ENCODE measurements around the gene GAS1.

Gene GAS1

DNA sequence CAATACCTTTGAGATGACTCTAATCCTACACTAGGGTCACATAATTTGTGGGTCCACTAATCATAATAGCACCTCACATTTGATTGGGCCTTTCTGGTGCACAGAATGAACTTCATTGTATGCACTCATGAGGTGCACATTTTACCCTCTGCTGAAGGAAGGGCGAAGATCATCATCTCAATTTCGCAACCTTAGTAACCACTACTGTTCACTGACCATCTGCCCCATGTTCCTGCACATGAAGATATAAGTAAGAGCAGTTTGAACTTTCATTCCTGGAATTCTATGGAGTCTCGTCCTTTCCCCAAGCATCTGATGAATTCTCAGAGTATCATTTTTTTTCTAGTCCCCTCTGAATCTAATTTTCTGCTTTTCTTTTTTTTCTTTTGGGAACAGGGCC, 21.2 kb downstream of the GAS1 start:
- no peak overlapping the region for H3K4me3 ChIP-seq (ENCODE audit: insufficient read depth, low read depth, low read length)
- no peaks in the 10 kb centered on the region for H3K27me3 ChIP-seq (ENCODE audit: control insufficient read depth, insufficient read depth, low read length, poor library complexity, severe bottlenecking)
- no peak overlapping the region for H3K27ac ChIP-seq (ENCODE audit: insufficient read depth, low read depth, low read length, poor library complexity, severe bottlenecking)
- no peaks in the 10 kb centered on the region for H3K9me3 ChIP-seq (ENCODE audit: control insufficient read depth, low read length)
- H3K4me1 ChIP-seq (ENCODE audit: control insufficient read depth, insufficient read depth, low read length), result peaks cover 15% of the 10 kb centered on the region
- 90 to 93% methylated on average over 3 of the region's 3 CpGs for WGBS, 2 experiments
- no peaks in the 10 kb centered on the region for H3K36me3 ChIP-seq (ENCODE audit: control insufficient read depth, insufficient read depth, low read length)

DNA sequence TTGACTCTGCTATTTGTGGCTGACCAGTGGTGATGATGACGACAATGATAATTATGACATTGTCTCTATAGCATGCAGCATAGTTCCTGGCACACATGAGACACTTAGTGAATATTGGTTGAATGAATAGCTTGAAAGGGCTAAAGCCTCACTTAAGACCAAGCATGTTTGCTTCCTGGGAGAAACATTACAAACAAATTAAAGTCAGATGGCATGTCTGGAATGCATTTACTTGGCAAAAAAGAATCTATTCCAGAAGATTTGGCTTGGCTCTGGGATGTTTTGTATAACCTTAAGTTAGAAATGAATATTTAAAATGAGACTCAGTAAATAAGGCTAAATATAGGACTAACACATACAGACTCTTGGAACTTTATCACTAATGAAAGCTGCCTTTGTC, 21.6 kb downstream of the GAS1 start:
- H3K36me3 ChIP-seq (ENCODE audit: control insufficient read depth, insufficient read depth, low read length), result no peaks in the 10 kb centered on the region
- WGBS, 2 experiments, result 100% methylated on average over 1 of the region's 1 CpG
- peaks cover 16% of the 10 kb centered on the region for H3K4me1 ChIP-seq (ENCODE audit: control insufficient read depth, insufficient read depth, low read length)
- no peaks in the 10 kb centered on the region for H3K9me3 ChIP-seq (ENCODE audit: control insufficient read depth, low read length)
- H3K27ac ChIP-seq (ENCODE audit: insufficient read depth, low read depth, low read length, poor library complexity, severe bottlenecking), result no peak overlapping the region
- no peaks in the 10 kb centered on the region for H3K27me3 ChIP-seq (ENCODE audit: control insufficient read depth, insufficient read depth, low read length, poor library complexity, severe bottlenecking)
- no peak overlapping the region for H3K4me3 ChIP-seq (ENCODE audit: insufficient read depth, low read depth, low read length)

DNA sequence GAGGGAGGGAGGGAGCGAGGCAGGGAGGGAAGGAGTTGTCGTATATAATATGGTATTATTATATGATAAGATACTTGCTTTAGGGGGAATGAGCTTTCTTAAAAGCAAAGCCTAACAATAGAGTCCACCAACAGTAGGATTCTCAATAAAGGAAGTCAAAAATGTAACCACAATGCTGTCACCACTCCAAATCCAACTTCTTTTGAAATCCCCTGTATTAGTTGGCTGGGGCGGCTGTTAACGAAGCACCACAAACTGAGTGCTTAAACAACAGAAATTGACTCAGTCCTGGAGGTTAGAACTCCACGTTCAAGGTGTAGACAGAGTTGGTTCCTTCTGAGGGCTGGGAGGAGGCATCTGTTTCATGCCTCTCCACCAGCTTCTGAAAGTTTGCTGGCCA, 23.1 kb downstream of the GAS1 start:
- H3K9me3 ChIP-seq (ENCODE audit: control insufficient read depth, low read length), result no peaks in the 10 kb centered on the region
- no peaks in the 10 kb centered on the region for H3K36me3 ChIP-seq (ENCODE audit: control insufficient read depth, insufficient read depth, low read length)
- no peaks in the 10 kb centered on the region for H3K27me3 ChIP-seq (ENCODE audit: control insufficient read depth, insufficient read depth, low read length, poor library complexity, severe bottlenecking)
- H3K4me1 ChIP-seq (ENCODE audit: control insufficient read depth, insufficient read depth, low read length), result peaks cover 16% of the 10 kb centered on the region
- H3K27ac ChIP-seq (ENCODE audit: insufficient read depth, low read depth, low read length, poor library complexity, severe bottlenecking), result no peak overlapping the region
- H3K4me3 ChIP-seq (ENCODE audit: insufficient read depth, low read depth, low read length), result no peak overlapping the region
- 94 to 96% methylated on average over 5 of the region's 5 CpGs for WGBS, 2 experiments

DNA sequence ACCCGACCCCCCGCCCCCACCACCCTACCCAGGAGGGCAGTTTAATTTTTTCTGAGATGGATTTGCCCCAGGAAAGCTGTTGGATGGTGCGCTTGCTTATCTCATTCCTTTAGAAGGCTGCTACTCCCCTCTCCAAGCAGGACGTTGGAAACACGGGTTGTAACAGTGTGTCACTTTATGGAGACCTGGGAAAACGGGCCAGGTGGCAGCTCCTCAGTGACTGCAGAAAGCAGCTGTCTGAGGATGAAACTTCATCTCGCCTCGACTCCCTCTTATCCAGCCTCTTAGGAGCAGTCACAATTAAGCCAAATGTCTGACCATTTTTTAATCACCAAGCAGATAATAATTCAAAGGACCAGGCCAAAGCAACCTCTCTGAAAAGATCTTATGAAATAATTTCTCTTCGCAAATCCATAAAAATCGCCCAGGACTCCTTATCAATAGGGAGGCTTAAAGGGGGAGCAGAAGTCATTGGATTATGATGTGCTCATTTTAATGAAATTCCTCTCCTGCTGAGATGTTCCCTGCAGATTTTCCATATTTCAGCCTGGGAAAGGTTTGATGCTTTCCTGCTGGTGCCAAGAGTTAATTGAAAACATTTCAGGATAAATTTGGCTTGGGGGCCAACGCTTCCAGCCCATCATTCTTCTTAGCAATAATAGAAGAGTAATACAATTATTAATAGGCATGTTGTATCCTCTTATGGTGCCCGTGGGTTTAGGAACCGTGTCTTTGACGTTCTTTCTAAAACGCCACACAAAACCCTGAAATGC, 26.0 kb downstream of the GAS1 start:
- Histone ChIP-seq H3K27ac (ENCODE audit: insufficient read depth, low read depth, low read length, poor library complexity, severe bottlenecking) (no peak overlapping the region), H3K9me3 (ENCODE audit: control insufficient read depth, low read length) (no peaks in the 10 kb centered on the region)
- WGBS, 2 experiments, result 84 to 85% methylated on average over 12 to 15 of the region's 15 CpGs

GRCh38 chr9:86918556-86918955, 28.8 kb downstream of the GAS1 start:
- H3K9me3 ChIP-seq (ENCODE audit: control insufficient read depth, low read length), result no peaks in the 10 kb centered on the region
- no peaks in the 10 kb centered on the region for H3K36me3 ChIP-seq (ENCODE audit: control insufficient read depth, insufficient read depth, low read length)
- no peaks in the 10 kb centered on the region for H3K27me3 ChIP-seq (ENCODE audit: control insufficient read depth, insufficient read depth, low read length, poor library complexity, severe bottlenecking)
- WGBS, 2 experiments, result 86 to 87% methylated on average over 2 to 3 of the region's 3 CpGs
- no peak overlapping the region for H3K27ac ChIP-seq (ENCODE audit: insufficient read depth, low read depth, low read length, poor library complexity, severe bottlenecking)
- peaks cover 16% of the 10 kb centered on the region for H3K4me1 ChIP-seq (ENCODE audit: control insufficient read depth, insufficient read depth, low read length)
- no peak overlapping the region for H3K4me3 ChIP-seq (ENCODE audit: insufficient read depth, low read depth, low read length)

More for the DNA sequence above, 26.0 kb downstream of the GAS1 start:
- Histone ChIP-seq H3K36me3 (ENCODE audit: control insufficient read depth, insufficient read depth, low read length) (no peaks in the 10 kb centered on the region), H3K4me3 (ENCODE audit: insufficient read depth, low read depth, low read length) (no peak overlapping the region), H3K27me3 (ENCODE audit: control insufficient read depth, insufficient read depth, low read length, poor library complexity, severe bottlenecking) (no peaks in the 10 kb centered on the region), H3K4me1 (ENCODE audit: control insufficient read depth, insufficient read depth, low read length) (peaks cover 16% of the 10 kb centered on the region)

GRCh38 chr9:86912210-86912609, 35.1 kb downstream of the GAS1 start:
- WGBS, 2 experiments, result 90 to 95% methylated on average over 2 to 3 of the region's 3 CpGs
- Histone ChIP-seq H3K9me3 (ENCODE audit: control insufficient read depth, low read length) (no peaks in the 10 kb centered on the region), H3K4me1 (ENCODE audit: control insufficient read depth, insufficient read depth, low read length) (no peaks in the 10 kb centered on the region), H3K27ac (ENCODE audit: insufficient read depth, low read depth, low read length, poor library complexity, severe bottlenecking) (no peak overlapping the region), H3K4me3 (ENCODE audit: insufficient read depth, low read depth, low read length) (no peak overlapping the region), H3K27me3 (ENCODE audit: control insufficient read depth, insufficient read depth, low read length, poor library complexity, severe bottlenecking) (no peaks in the 10 kb centered on the region), H3K36me3 (ENCODE audit: control insufficient read depth, insufficient read depth, low read length) (no peaks in the 10 kb centered on the region)

- no peak overlapping the region for H3K27ac ChIP-seq (ENCODE audit: insufficient read depth, low read depth, low read length, poor library complexity, severe bottlenecking)
- no peak overlapping the region for H3K4me3 ChIP-seq (ENCODE audit: insufficient read depth, low read depth, low read length)
- peaks cover 6% of the 10 kb centered on the region for H3K4me1 ChIP-seq (ENCODE audit: control insufficient read depth, insufficient read depth, low read length)
- H3K9me3 ChIP-seq (ENCODE audit: control insufficient read depth, low read length), result no peaks in the 10 kb centered on the region
- no peaks in the 10 kb centered on the region for H3K36me3 ChIP-seq (ENCODE audit: control insufficient read depth, insufficient read depth, low read length)
- 85 to 98% methylated on average over 2 of the region's 2 CpGs for WGBS, 2 experiments
- no peaks in the 10 kb centered on the region for H3K27me3 ChIP-seq (ENCODE audit: control insufficient read depth, insufficient read depth, low read length, poor library complexity, severe bottlenecking)
Observed at GRCh38 chr9:86909388-86909787, 37.9 kb downstream of the GAS1 start.

GRCh38 chr9:86908261-86908660, 39.0 kb downstream of the GAS1 start:
- Histone ChIP-seq H3K27me3 (ENCODE audit: control insufficient read depth, insufficient read depth, low read length, poor library complexity, severe bottlenecking) (no peaks in the 10 kb centered on the region), H3K36me3 (ENCODE audit: control insufficient read depth, insufficient read depth, low read length) (no peaks in the 10 kb centered on the region), H3K4me3 (ENCODE audit: insufficient read depth, low read depth, low read length) (no peak overlapping the region), H3K27ac (ENCODE audit: insufficient read depth, low read depth, low read length, poor library complexity, severe bottlenecking) (no peak overlapping the region), H3K4me1 (ENCODE audit: control insufficient read depth, insufficient read depth, low read length) (peaks cover 17% of the 10 kb centered on the region), H3K9me3 (ENCODE audit: control insufficient read depth, low read length) (no peaks in the 10 kb centered on the region)
- WGBS, 2 experiments, result 88 to 90% methylated on average over 2 of the region's 3 CpGs

GRCh38 chr9:86907346-86907745, 40.0 kb downstream of the GAS1 start:
- H3K36me3 ChIP-seq (ENCODE audit: control insufficient read depth, insufficient read depth, low read length), result no peaks in the 10 kb centered on the region
- 80 to 96% methylated on average over 1 of the region's 1 CpG for WGBS, 2 experiments
- H3K27ac ChIP-seq (ENCODE audit: insufficient read depth, low read depth, low read length, poor library complexity, severe bottlenecking), result no peak overlapping the region
- H3K4me1 ChIP-seq (ENCODE audit: control insufficient read depth, insufficient read depth, low read length), result peaks cover 21% of the 10 kb centered on the region
- H3K9me3 ChIP-seq (ENCODE audit: control insufficient read depth, low read length), result no peaks in the 10 kb centered on the region
- H3K27me3 ChIP-seq (ENCODE audit: control insufficient read depth, insufficient read depth, low read length, poor library complexity, severe bottlenecking), result no peaks in the 10 kb centered on the region
- no peak overlapping the region for H3K4me3 ChIP-seq (ENCODE audit: insufficient read depth, low read depth, low read length)

DNA sequence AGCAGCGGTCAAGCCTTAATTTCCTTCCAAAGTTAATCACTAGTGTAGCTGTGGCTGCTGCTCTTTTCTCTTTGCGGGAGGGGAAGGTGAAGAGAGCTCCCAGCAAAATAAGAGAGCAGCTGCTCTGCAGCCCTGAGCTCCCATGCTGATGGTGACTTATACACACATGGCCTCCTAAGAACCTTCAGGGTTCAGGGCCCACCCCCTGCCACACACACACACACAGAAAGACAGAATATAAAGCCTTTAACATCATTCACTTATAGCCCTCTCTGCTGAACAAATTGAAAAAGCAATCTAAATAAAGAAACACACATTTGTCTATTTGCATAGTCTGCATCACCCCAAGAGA, 43.6 kb downstream of the GAS1 start:
- H3K9me3 ChIP-seq (ENCODE audit: control insufficient read depth, low read length), result no peaks in the 10 kb centered on the region
- WGBS, 2 experiments, result 5 to 26% methylated on average over 2 of the region's 2 CpGs
- peaks cover 34% of the 10 kb centered on the region for H3K4me1 ChIP-seq (ENCODE audit: control insufficient read depth, insufficient read depth, low read length)
- H3K4me3 ChIP-seq (ENCODE audit: insufficient read depth, low read depth, low read length), result peak overlapping the region; percentile 22
- H3K27ac ChIP-seq (ENCODE audit: insufficient read depth, low read depth, low read length, poor library complexity, severe bottlenecking), result peak overlapping the region; percentile 98
- no peaks in the 10 kb centered on the region for H3K36me3 ChIP-seq (ENCODE audit: control insufficient read depth, insufficient read depth, low read length)
- H3K27me3 ChIP-seq (ENCODE audit: control insufficient read depth, insufficient read depth, low read length, poor library complexity, severe bottlenecking), result peaks cover 3% of the 10 kb centered on the region
